ENCODE results near the gene GCNT3.

GCNT3 gene

GRCh38 chr15:59662260-59662659 is 50.7 kb downstream of the GCNT3 start:
- no peak for TF ChIP-seq CTCF (conservative IDR thresholded peaks at IDR 0.05)
- no peak overlapping the region for H3K27ac ChIP-seq

GRCh38 chr15:59668556-59668955 is 57.0 kb downstream of the GCNT3 start:
- no peak overlapping the region for H3K27ac ChIP-seq
- no peak for TF ChIP-seq CTCF (conservative IDR thresholded peaks at IDR 0.05)
